HG03460 (cell line): ENCODE results near the gene GLUD1.

Source experiments
- ATAC-seq: cut with Tn5 transposase; IDR thresholded peaks from one replicate; pipeline ENCODE4 v1.9.1; 2021; ENCODE audit not compliant: unreplicated experiment

GLUD1 gene

DNA sequence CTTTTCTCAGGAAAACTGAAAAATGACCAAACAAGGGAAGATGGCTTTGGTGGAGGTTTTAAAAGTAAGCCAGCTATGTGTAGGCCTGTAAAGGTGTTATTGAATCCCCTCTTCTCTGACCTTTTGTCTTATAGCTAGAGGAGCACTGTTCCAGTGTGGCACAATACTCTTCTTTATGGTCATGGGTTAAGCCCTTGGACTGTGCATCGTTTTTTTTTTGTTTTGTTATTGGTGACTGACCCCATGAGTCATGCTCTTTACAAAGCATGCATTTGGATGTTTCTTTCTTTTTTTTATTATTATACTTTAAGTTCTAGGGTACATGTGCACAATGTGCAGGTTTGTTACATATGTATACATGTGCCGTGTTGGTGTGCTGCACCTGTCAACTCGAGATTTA lies 94.2 kb downstream of the GLUD1 start:
- no peak for ATAC-seq
